Endothelial cell of umbilical vein (primary cell): Measurements from ENCODE around the gene PPP1R11. TPM values are rescaled to one million over a fixed set of nuclear protein-coding genes. Genes with fewer than 3 reads are reported as not detected.

Source experiments
- BruUV-seq: library from RNA; stranded (reverse); fragments of 400-500 nt; replicated peaks from 2 replicates; lab custom pipeline; 2021; lab: Mats Ljungman, UMichigan
- CTCF ChIA-PET: fragments of 300-600, 350-600 bp; sonication (Branson Sonifier 250); formaldehyde crosslinking; loops from one replicate; lab custom pipeline; 2021; ENCODE audit warnings: antibody characterized with exemption, inconsistent platforms; lab: Charles Lee
- POLR2A ChIA-PET: fragments of 300-600, 350-600 bp; sonication (Branson Sonifier 250); formaldehyde crosslinking; loops from one replicate; lab custom pipeline; 2021; ENCODE audit warnings: antibody characterized with exemption, inconsistent platforms; lab: Charles Lee
- DNase-seq: peaks from one replicate; pipeline ENCODE4 v3.0.0-alpha.2; 2011; ENCODE audit warnings: low read depth, low spot score
- FAIRE-seq: peaks from 2 replicates; lab custom pipeline; 2011; peaks lifted over from hg19 to GRCh38; lab: Jason Lieb, UNC
- H2AFZ ChIP-seq: 2 replicates; pipeline ENCODE4 v1.6.0; 2012; ENCODE audit warnings: low read depth, low read length, control low read depth, inconsistent platforms
- H3K27ac ChIP-seq: 2 replicates; pipeline ENCODE4 v1.5.1; 2011; ENCODE audit warnings: low read depth, mild to moderate bottlenecking, control low read depth, low read length, moderate library complexity; ENCODE audit not compliant: insufficient read depth
- H3K27me3 ChIP-seq, 2 experiments: 2 replicates each; pipeline versions ENCODE4 v1.6.0 to v1.6.1; 2011; ENCODE audit warnings: low read length in 2 of 2, mixed read lengths in 1 of 2; ENCODE audit not compliant: control insufficient read depth in 2 of 2, insufficient read depth in 2 of 2
- H3K36me3 ChIP-seq, 2 experiments: 2 replicates in 1 of 2; 3 replicates in 1 of 2; pipeline ENCODE4 v1.5.1; 2011; ENCODE audit warnings: low read length in 2 of 2, mild to moderate bottlenecking in 1 of 2, moderate library complexity in 1 of 2; ENCODE audit not compliant: control insufficient read depth in 2 of 2, insufficient read depth in 2 of 2; ENCODE audit errors: extremely low read depth in 1 of 2
- H3K4me1 ChIP-seq: 3 replicates; pipeline ENCODE4 v1.5.1; 2011; ENCODE audit warnings: mild to moderate bottlenecking, low read length; ENCODE audit not compliant: control insufficient read depth, insufficient read depth; ENCODE audit errors: extremely low read depth
- H3K4me2 ChIP-seq: 2 replicates; pipeline ENCODE4 v1.6.1; 2011; ENCODE audit warnings: low read length, control low read depth, mixed read lengths; ENCODE audit not compliant: insufficient read depth
- H3K4me3 ChIP-seq, 3 experiments: fragments of 200-600 bp in 1 of 3; sonication (generic), shearing (Covaris generic) in 1 of 3; replicated peaks in 1 of 3; 2 replicates each; pipeline ENCODE4 v1.5.1; 2011 to 2016; ENCODE audit warnings: control low read depth in 3 of 3, low read length in 3 of 3, mild to moderate bottlenecking in 2 of 3, inconsistent platforms in 1 of 3, low read depth in 1 of 3, moderate library complexity in 1 of 3; ENCODE audit not compliant: insufficient read depth in 1 of 3
- H3K79me2 ChIP-seq: 2 replicates; pipeline ENCODE4 v1.6.0; 2012; ENCODE audit warnings: low read length, inconsistent platforms; ENCODE audit not compliant: control insufficient read depth, insufficient read depth
- H3K9ac ChIP-seq: replicated peaks from 2 replicates; pipeline ENCODE3; 2011; ENCODE audit warnings: low read length, control low read depth; ENCODE audit not compliant: insufficient read depth; ENCODE audit errors: extremely low read depth
- H3K9me1 ChIP-seq: replicated peaks from 3 replicates; pipeline ENCODE4 v1.6.0; 2011; ENCODE audit warnings: mild to moderate bottlenecking, low read length; ENCODE audit not compliant: control insufficient read depth, insufficient read depth; ENCODE audit errors: extremely low read depth
- H3K9me3 ChIP-seq: replicated peaks from 2 replicates; pipeline ENCODE4 v1.5.1; 2012; ENCODE audit warnings: low read length, inconsistent platforms; ENCODE audit not compliant: control insufficient read depth, insufficient read depth
- H4K20me1 ChIP-seq: replicated peaks from 2 replicates; pipeline ENCODE3; 2011; ENCODE audit warnings: mild to moderate bottlenecking, low read length; ENCODE audit not compliant: control insufficient read depth, insufficient read depth; ENCODE audit errors: extremely low read depth
- EZH2 ChIP-seq: IDR thresholded peaks from 2 replicates; pipeline ENCODE4 v1.6.1; 2012; ENCODE audit warnings: borderline replicate concordance, low read depth, mild to moderate bottlenecking, moderate library complexity, low read length, inconsistent platforms; ENCODE audit not compliant: severe bottlenecking
- FOS ChIP-seq: IDR thresholded peaks from 2 replicates; pipeline ENCODE4 v1.6.1; 2011; ENCODE audit warnings: mild to moderate bottlenecking, low read length, moderate library complexity, borderline replicate concordance; ENCODE audit not compliant: insufficient read depth
- JUN ChIP-seq: IDR thresholded peaks from 2 replicates; pipeline ENCODE4 v1.6.1; 2011; ENCODE audit warnings: borderline replicate concordance, low read depth; ENCODE audit not compliant: insufficient read length, insufficient read depth
- MYC ChIP-seq: IDR thresholded peaks from one replicate; pipeline ENCODE4 v1.6.1; 2011; ENCODE audit warnings: mild to moderate bottlenecking, low read depth, low read length
- POLR2AphosphoS5 ChIP-seq: IDR thresholded peaks from 2 replicates; pipeline ENCODE4 v1.6.1; 2012; ENCODE audit warnings: low read depth, mild to moderate bottlenecking, control low read depth, low read length, moderate library complexity; ENCODE audit not compliant: insufficient read depth
- dilution Hi-C: fragments of 300-500 bp; cut with MboI; formaldehyde crosslinking; loops from one replicate; pipeline ENCODE4 v1.15.0; 2019; ENCODE audit warnings: low sequenced_read_pairs; ENCODE audit not compliant: extremely low pct_ligation_motif_present
- intact Hi-C: fragments of 100-400 bp; cut with micrococcal nuclease; formaldehyde crosslinking; loops from one replicate; pipeline ENCODE4 v1.10.0; 2022
- polyA plus RNA-seq, 4 experiments: library from polyadenylated mRNA; depleted of rRNA in 3 of 4; stranded (reverse) in 3 of 4; unstranded in 1 of 4; fragments of >200 nt; gene quantifications; 2 replicates each; pipeline versions ENCODE4 v1.2.1 to v1.2.3, GENCODE V29; 2011 to 2012; ENCODE audit warnings: missing spikeins in 1 of 4
- total RNA-seq: library from RNA; stranded (reverse); gene quantifications from 2 replicates; pipeline ENCODE4 v1.2.3, GENCODE V29; 2021
- TF ChIP-seq, protein P1 (sequence below), 2 donors: IDR thresholded peaks; 1 replicate in 1 of 2; 2 replicates in 1 of 2; pipeline ENCODE4 v1.5.1; 2011; ENCODE audit warnings: low read length in 2 of 2, mild to moderate bottlenecking in 2 of 2, moderate library complexity in 2 of 2, control low read depth in 1 of 2, inconsistent platforms in 1 of 2, low read depth in 1 of 2; ENCODE audit not compliant: insufficient read depth in 1 of 2; ENCODE audit errors: extremely low read depth in 1 of 2
- TF ChIP-seq, protein P2 (sequence below): IDR thresholded peaks from 2 replicates; pipeline ENCODE4 v1.6.1; 2011; ENCODE audit not compliant: insufficient read depth, insufficient read length

Gene PPP1R11
- total and polyA plus RNA-seq, 2 donors (not counting 3 experiments of a cell fraction or from before 2014, with no cell fraction given), result 32.4 to 44.1 TPM

DNA sequence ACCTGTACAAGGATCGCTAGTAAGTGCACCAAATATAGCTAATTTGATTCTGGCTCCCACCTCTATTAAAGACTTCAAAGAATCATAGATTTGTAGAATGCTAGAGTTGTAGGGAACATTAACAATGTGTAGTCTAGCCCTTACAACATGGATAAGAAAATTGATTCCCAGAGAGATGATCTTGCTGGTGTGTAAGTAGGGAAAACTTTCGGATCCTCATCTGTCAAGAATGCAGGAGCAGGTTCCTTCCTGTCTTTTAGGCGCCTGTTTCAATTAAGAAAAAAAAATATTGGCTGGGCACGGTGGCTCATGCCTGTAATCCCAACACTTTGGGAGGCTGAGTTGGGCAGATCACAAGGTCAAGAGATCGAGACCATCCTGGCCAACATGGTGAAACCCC, 20.9 kb downstream of the PPP1R11 start:
- Histone ChIP-seq H2AFZ (no peak overlapping the region), H4K20me1 (no peaks in the 10 kb centered on the region), H3K36me3 (no peaks in the 10 kb centered on the region), H3K27ac (no peak overlapping the region), H3K27me3 (peaks cover 13 to 28% of the 10 kb centered on the region in 2 experiments), H3K9me1 (no peaks in the 10 kb centered on the region), H3K4me3 (no peak overlapping the region), H3K4me1 (no peaks in the 10 kb centered on the region), H3K4me2 (no peak overlapping the region), H3K79me2 (no peaks in the 10 kb centered on the region), H3K9ac (no peak overlapping the region), H3K9me3 (no peaks in the 10 kb centered on the region)
- ChIA-PET POLR2A (no interaction called here), CTCF (interaction anchor here (1.2 to 2.2 kb wide), 4 partner anchors 16 to 239 kb away, joined by 3 to 15 read pairs (median 4); no protein-coding TSS in a partner anchor)
- dilution Hi-C loops, result no loop called here
- intact Hi-C loops, result no loop called here
- no TSS peak for BruUV-seq
- FAIRE-seq (no peak), DNase-seq (no peak)
- TF ChIP-seq MYC (no peak), EZH2 (no peak)
- TF ChIP-seq, protein P1, sequence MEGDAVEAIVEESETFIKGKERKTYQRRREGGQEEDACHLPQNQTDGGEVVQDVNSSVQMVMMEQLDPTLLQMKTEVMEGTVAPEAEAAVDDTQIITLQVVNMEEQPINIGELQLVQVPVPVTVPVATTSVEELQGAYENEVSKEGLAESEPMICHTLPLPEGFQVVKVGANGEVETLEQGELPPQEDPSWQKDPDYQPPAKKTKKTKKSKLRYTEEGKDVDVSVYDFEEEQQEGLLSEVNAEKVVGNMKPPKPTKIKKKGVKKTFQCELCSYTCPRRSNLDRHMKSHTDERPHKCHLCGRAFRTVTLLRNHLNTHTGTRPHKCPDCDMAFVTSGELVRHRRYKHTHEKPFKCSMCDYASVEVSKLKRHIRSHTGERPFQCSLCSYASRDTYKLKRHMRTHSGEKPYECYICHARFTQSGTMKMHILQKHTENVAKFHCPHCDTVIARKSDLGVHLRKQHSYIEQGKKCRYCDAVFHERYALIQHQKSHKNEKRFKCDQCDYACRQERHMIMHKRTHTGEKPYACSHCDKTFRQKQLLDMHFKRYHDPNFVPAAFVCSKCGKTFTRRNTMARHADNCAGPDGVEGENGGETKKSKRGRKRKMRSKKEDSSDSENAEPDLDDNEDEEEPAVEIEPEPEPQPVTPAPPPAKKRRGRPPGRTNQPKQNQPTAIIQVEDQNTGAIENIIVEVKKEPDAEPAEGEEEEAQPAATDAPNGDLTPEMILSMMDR (IDR thresholded peaks at IDR 0.05; ENCODE audit: extremely low read depth in 1 of 2, insufficient read depth in 1 of 2, low read depth in 1 of 2, low read length in 2 of 2), result no peak

DNA sequence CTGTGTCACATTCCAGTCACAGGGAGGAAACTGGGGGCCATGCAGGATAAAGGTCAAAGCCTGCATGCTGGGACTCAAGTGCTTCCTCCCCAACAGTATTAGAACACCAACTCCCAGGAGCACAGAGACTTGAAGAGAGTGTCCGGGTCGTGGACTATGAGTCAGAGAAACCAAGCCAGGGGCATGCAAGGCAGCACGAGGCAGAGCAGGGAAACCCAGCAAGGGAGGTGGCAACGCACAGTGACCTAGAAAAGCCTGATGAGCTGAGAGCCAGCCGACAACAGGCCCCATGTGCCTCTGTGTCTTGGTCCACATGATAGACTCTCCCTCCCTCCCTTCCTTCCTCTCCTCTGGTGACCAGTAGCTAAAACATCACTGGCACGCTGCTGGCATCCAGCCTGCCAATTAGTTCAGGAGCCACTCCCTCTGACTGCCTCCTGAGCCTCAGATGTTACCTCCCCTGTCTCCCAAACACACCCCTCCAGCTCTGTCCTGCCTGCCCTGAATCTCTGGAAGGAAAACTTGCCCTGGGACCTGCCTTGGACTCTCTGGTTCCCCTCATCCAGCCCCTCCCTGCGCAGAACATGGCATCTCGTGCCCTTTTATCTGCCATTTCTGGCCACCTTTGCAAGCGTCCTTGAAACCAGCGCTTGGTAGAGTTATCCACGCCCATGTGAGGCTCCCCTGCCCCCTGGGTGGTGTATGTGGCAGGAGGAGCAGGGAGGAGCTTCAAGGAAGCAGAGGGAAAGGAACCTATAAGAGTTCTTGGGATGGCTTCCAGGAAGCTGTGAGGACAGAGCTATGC, 24.8 kb downstream of the PPP1R11 start:
- CTCF ChIA-PET, result interaction anchor here (1.0 to 3.7 kb wide), 2 partner anchors 10 to 12 kb away, joined by 3 to 18 read pairs; no protein-coding TSS in a partner anchor
- no peak for FAIRE-seq
- H3K9me3 ChIP-seq, result no peaks in the 10 kb centered on the region
- BruUV-seq, result no TSS peak
- H3K9ac ChIP-seq, result no peak overlapping the region
- H4K20me1 ChIP-seq, result no peaks in the 10 kb centered on the region
- no peaks in the 10 kb centered on the region for H3K36me3 ChIP-seq
- intact Hi-C loops (no loop called here), dilution Hi-C loops (no loop called here)
- peaks cover 16 to 37% of the 10 kb centered on the region in 2 experiments for H3K27me3 ChIP-seq
- DNase-seq, result no peak
- no peak overlapping the region for H3K27ac ChIP-seq
- no peak for TF ChIP-seq JUN
- TF ChIP-seq MYC, result no peak
- no peak for TF ChIP-seq EZH2
- TF ChIP-seq, protein P2, sequence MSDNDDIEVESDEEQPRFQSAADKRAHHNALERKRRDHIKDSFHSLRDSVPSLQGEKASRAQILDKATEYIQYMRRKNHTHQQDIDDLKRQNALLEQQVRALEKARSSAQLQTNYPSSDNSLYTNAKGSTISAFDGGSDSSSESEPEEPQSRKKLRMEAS, result no peak
- TF ChIP-seq, protein P1 (IDR thresholded peaks at IDR 0.05; ENCODE audit: extremely low read depth in 1 of 2, insufficient read depth in 1 of 2, low read depth in 1 of 2, low read length in 2 of 2), result no peak
- TF ChIP-seq POLR2AphosphoS5, result no peak
- TF ChIP-seq FOS, result peak; percentile 21
- H3K4me2 ChIP-seq, result no peak overlapping the region
- H3K79me2 ChIP-seq, result no peaks in the 10 kb centered on the region
- no peak overlapping the region for H2AFZ ChIP-seq
- POLR2A ChIA-PET, result no interaction called here
- no peak overlapping the region for H3K4me3 ChIP-seq
- H3K9me1 ChIP-seq, result no peaks in the 10 kb centered on the region
- no peaks in the 10 kb centered on the region for H3K4me1 ChIP-seq
